GM18951 (cell line): Measurements from ENCODE around the gene PEAK1.

Experiments
- POLR2A ChIP-seq: IDR thresholded peaks from 4 replicates; pipeline ENCODE4 v1.6.1; 2011; ENCODE audit warnings: mild to moderate bottlenecking; ENCODE audit not compliant: insufficient read length, insufficient read depth; ENCODE audit errors: extremely low read depth
- in situ Hi-C: fragments of 300-500 bp; cut with MboI; formaldehyde crosslinking; loops from one replicate; pipeline ENCODE4 v1.12.0; 2022; ENCODE audit warnings: low sequenced_read_pairs, mixed read lengths, inconsistent platforms; ENCODE audit not compliant: unreplicated experiment

The PEAK1 gene

DNA sequence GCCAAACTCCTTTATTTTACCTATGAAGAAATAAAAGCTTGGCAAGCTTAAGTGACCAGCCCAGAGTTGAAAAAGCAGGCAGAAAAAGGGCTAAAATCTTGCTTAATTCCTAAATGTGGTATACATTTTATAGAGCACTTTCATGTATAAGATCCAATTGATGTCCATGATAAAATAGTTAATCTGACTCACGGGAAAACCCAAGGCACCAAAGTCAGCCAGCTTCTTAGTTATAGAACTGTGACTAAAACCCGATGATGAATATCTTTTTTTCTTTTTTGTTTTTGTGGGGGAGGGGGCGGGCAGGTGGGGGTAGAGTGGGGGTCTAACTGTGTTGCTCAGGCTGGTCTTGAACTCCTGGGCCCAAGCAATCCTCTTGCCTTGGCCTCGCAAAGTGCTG, 71.4 kb downstream of the PEAK1 start:
- in situ Hi-C loops: no loop called here
- TF ChIP-seq POLR2A: no peak

- no peak for TF ChIP-seq POLR2A
- in situ Hi-C loops: no loop called here
Observed at GRCh38 chr15:77347197-77347596, 72.7 kb downstream of the PEAK1 start.

DNA sequence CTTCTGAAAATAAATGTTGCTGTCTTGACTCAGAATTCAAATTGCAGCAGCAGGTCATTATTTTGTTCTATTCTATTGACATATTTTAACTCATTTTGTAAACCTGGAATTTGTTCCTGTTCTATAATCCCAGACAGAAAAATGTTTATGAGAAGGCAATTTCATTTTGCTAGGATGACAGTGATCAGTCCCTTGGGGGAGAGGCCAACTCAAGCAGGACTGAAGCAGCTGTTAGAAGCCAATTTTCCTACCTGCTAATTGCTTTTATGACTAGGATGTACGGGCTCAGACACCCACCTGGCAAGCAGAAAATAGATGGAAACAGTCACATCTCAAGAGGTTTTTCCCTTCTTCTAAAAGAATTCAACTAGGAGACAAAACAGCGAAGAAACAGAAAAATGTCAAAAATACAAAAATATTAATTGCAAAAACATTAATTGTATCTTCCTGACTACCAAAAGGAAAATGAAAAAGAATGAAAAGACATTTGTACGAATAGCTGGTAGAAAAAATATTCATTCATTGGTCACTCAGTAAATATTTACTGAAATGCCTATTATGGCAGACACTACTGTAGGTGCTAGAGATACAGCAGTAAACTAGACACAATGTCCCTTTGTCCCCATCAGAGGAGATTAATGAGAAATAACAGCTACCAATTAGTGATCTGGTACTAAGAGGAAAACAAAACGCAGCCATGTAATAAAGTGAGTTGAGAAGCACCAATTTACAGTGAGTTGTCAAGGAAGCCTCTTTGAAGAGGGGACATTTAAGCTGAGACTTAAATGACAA, 73.5 kb downstream of the PEAK1 start:
- in situ Hi-C loops: no loop called here
- TF ChIP-seq POLR2A: no peak

- in situ Hi-C loops: no loop called here
- no peak for TF ChIP-seq POLR2A
Observed at GRCh38 chr15:77342807-77343206, 77.1 kb downstream of the PEAK1 start.

DNA sequence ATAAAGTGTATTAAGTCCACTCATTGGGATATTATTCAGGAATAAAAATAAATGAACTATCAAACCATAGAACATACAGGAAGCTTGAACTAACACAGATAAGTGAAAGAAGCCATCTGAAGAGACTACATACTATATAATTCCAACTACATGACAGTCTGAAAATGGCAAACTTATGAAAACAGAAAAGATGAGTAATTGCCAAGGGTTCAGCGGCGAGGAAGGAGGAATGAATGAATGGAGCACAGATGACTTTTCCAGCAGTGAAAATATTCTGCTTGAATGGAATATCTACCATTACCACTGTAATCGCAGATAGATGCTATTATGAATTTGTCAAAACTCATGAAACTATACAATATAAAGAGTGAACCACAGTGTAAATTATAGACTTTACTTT, 79.7 kb downstream of the PEAK1 start:
- in situ Hi-C loops: no loop called here
- TF ChIP-seq POLR2A: no peak

DNA sequence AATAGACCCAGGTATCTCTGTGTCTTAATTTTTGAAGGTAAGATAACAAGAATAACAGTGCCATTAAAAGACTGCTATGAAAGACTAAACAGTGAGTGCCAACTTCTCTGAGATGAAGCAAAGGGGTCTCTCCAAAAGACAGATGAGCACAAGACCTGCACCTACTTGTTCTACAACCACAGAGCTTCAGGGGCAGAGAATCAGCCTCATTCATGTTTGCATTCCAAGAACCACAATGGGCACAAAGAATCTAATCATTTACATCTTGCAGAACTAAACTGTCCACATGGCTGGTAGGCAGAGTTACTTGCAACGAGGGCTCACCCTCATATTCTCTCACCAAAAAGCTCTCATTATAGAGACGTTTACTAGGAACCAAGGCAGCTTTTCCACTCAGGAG, 83.9 kb downstream of the PEAK1 start:
- no peak for TF ChIP-seq POLR2A
- in situ Hi-C loops: no loop called here

GRCh38 chr15:77335298-77335697, 84.6 kb downstream of the PEAK1 start:
- in situ Hi-C loops: no loop called here

GRCh38 chr15:77333166-77333565, 86.7 kb downstream of the PEAK1 start:
- no peak for TF ChIP-seq POLR2A
- in situ Hi-C loops: no loop called here

More at GRCh38 chr15:77335298-77335697, 84.6 kb downstream of the PEAK1 start:
- no peak for TF ChIP-seq POLR2A

- in situ Hi-C loops: no loop called here
- no peak for TF ChIP-seq POLR2A
Observed at GRCh38 chr15:77329202-77329601, 90.7 kb downstream of the PEAK1 start.

DNA sequence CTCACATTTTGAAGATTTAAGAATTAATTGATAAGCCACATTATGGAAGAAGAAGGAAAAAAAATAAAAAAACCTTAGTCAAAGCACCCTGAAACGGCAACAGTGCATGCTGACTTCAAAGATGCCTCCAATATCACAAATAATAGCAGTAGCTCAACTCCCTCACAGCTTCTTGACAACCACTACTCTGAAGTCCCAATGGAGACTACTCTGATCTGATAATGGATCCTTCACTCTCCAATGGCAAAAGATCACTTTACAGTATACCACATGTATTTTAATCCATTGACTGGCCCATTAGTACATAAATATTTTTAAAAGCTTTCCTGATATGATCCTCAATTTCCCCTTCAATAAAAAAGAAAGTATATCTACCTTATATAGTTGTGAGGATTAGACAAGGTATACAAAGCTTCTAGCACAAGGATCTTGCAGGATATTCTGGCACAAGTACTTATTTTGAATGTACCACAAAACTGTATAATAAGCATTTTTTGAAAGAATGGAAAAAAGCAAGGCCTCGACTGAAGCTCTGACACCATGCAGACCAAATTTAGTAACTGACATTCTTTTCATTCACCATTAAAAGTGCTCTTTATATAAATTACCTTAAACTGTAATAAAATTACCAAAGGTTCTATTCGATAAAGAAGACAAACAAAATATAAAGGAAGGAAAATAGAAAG, 91.9 kb downstream of the PEAK1 start:
- TF ChIP-seq POLR2A: no peak
- in situ Hi-C loops: no loop called here

DNA sequence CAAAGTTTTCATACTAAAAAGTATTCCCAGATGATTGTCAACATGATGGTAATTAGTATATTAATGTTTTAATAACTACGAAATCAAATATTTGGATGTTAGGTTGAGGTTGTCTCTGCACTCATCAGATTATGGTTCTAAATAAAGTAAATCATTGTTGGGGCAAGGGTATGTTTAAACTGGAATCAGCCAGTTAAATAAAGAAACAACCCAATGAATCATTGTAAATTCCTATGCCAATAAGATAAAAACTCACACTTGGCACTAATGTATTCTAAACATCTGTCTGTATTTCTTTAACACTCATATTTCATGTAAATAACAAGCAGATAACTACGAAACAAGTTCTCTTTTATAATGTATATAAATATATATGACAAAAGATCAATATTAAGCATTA, 92.7 kb downstream of the PEAK1 start:
- in situ Hi-C loops: no loop called here
- TF ChIP-seq POLR2A: no peak

DNA sequence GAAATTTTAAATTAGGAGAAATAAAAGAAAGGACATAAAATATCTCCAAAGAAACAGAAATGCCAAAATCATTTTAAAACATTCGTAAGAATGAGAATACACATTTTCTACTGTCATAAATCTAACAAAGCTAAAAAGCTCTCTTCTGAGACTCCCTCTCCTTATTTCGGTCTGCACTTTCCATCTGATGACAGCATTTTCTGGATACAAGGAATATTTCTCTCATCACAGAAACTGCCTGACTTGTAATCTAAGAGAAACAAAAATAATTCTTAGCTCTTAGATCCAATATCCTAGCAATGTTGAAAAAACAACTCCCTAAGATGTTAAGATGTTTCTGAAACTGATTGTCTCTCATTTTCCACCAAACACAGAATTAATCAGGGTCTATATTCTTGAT, 93.5 kb downstream of the PEAK1 start:
- no peak for TF ChIP-seq POLR2A
- in situ Hi-C loops: no loop called here

- in situ Hi-C loops: no loop called here
- no peak for TF ChIP-seq POLR2A
Observed at GRCh38 chr15:77312523-77312922, 107.4 kb downstream of the PEAK1 start.
